Suprapubic skin (tissue), 4 donors: ENCODE results near the gene KIAA1671. TPM values are rescaled to one million over a fixed set of nuclear protein-coding genes. Genes with fewer than 3 reads are reported as not detected.

Source experiments
- DNase-seq, 2 donors: peaks; one replicate each; pipeline ENCODE4 v3.0.0-alpha.2; 2019; ENCODE audit warnings: low spot score in 2 of 2
- H3K27ac ChIP-seq: fragments of 200-600 bp; sonication (generic); one replicate; pipeline ENCODE4 v1.5.1; 2019
- H3K27me3 ChIP-seq: fragments of 200-600 bp; sonication (generic); one replicate; pipeline ENCODE4 v1.5.1; 2019
- H3K36me3 ChIP-seq: fragments of 200-600 bp; sonication (generic); one replicate; pipeline ENCODE4 v1.5.1; 2019
- H3K4me1 ChIP-seq: fragments of 200-600 bp; sonication (generic); one replicate; pipeline ENCODE4 v1.5.1; 2019
- H3K4me3 ChIP-seq: fragments of 200-600 bp; sonication (generic); one replicate; pipeline ENCODE4 v1.5.1; 2019; ENCODE audit warnings: mild to moderate bottlenecking
- H3K9me3 ChIP-seq: fragments of 200-600 bp; sonication (generic); one replicate; pipeline ENCODE4 v1.5.1; 2019
- CTCF ChIP-seq, 2 donors: fragments of 200-600 bp in 1 of 2; fragments of 450-650 bp in 1 of 2; sonication (generic) in 1 of 2; IDR thresholded peaks; one replicate each; pipeline ENCODE4 v1.5.1; 2016 to 2019; ENCODE audit warnings: antibody characterized with exemption in 2 of 2, mild to moderate bottlenecking in 1 of 2, moderate library complexity in 1 of 2
- EP300 ChIP-seq: sonication (generic); formaldehyde crosslinking; IDR thresholded peaks from one replicate; pipeline ENCODE4 v1.6.1; 2017; ENCODE audit warnings: antibody characterized with exemption
- POLR2A ChIP-seq, 2 donors: fragments of 450-650 bp; IDR thresholded peaks; one replicate each; pipeline ENCODE4 v1.6.1; 2017; ENCODE audit warnings: antibody characterized with exemption in 2 of 2, mild to moderate bottlenecking in 2 of 2, moderate library complexity in 2 of 2
- POLR2AphosphoS5 ChIP-seq, 3 donors: sonication (generic); formaldehyde crosslinking; IDR thresholded peaks; one replicate each; pipeline ENCODE4 v1.6.1; 2017; ENCODE audit warnings: antibody characterized with exemption in 3 of 3
- WGBS: methylation state at CpG from one replicate; pipeline ENCODE4 v1.1.5; 2018; 5-methylcytosine and 5-hydroxymethylcytosine counted together
- total RNA-seq, 4 donors: library from RNA; depleted of rRNA; stranded (reverse); fragments of >200 nt; gene quantifications; one replicate each; pipeline ENCODE4 v1.1.0, GENCODE V29; 2016

Gene KIAA1671
- total RNA-seq, 4 donors from 2014 or later, result 74.4 to 116 (median 97.0) TPM

GRCh38 chr22:25062386-25063085, 110.0 kb downstream of the KIAA1671 start:
- Histone ChIP-seq H3K36me3 (no peaks in the 10 kb centered on the region), H3K27ac (no peak overlapping the region), H3K27me3 (no peaks in the 10 kb centered on the region), H3K9me3 (no peaks in the 10 kb centered on the region), H3K4me1 (peaks cover 8% of the 10 kb centered on the region), H3K4me3 (no peak overlapping the region)
- no peak for DNase-seq
- TF ChIP-seq POLR2A (IDR thresholded peaks at IDR 0.05) (no peak), POLR2AphosphoS5 (IDR thresholded peaks at IDR 0.05) (no peak), CTCF (IDR thresholded peaks at IDR 0.05) (no peak), EP300 (no peak)
- 79% methylated on average over 13 of the region's 16 CpGs for whole genome bisulfite sequencing

- H3K27me3 ChIP-seq, result no peaks in the 10 kb centered on the region
- H3K36me3 ChIP-seq, result no peaks in the 10 kb centered on the region
- H3K9me3 ChIP-seq, result no peaks in the 10 kb centered on the region
- no peak overlapping the region for H3K27ac ChIP-seq
- TF ChIP-seq POLR2AphosphoS5 (IDR thresholded peaks at IDR 0.05), result no peak
- no peak for DNase-seq
- no peak overlapping the region for H3K4me3 ChIP-seq
- WGBS, result 82% methylated on average over 16 of the region's 16 CpGs
- H3K4me1 ChIP-seq, result peaks cover 10% of the 10 kb centered on the region
Observed at GRCh38 chr22:25064894-25065560, 112.5 kb downstream of the KIAA1671 start.

GRCh38 chr22:25066861-25067435, 114.4 kb downstream of the KIAA1671 start:
- TF ChIP-seq EP300, result no peak
- no peak for TF ChIP-seq POLR2A (IDR thresholded peaks at IDR 0.05)
- TF ChIP-seq POLR2AphosphoS5 (IDR thresholded peaks at IDR 0.05), result no peak
- no peak for TF ChIP-seq CTCF (IDR thresholded peaks at IDR 0.05)
- Histone ChIP-seq H3K36me3 (no peaks in the 10 kb centered on the region), H3K4me3 (no peak overlapping the region), H3K4me1 (peaks cover 7% of the 10 kb centered on the region), H3K27me3 (no peaks in the 10 kb centered on the region), H3K9me3 (no peaks in the 10 kb centered on the region), H3K27ac (no peak overlapping the region)
- WGBS, result 93% methylated on average over 15 of the region's 15 CpGs
- no peak for DNase-seq

- Histone ChIP-seq H3K4me1 (peaks cover 6% of the 10 kb centered on the region), H3K4me3 (no peak overlapping the region)
Observed at GRCh38 chr22:25067851-25068421, 115.4 kb downstream of the KIAA1671 start.

GRCh38 chr22:25068707-25069106, 116.2 kb downstream of the KIAA1671 start:
- Histone ChIP-seq H3K36me3 (no peaks in the 10 kb centered on the region), H3K4me1 (peaks cover 6% of the 10 kb centered on the region), H3K27me3 (no peaks in the 10 kb centered on the region), H3K9me3 (no peaks in the 10 kb centered on the region), H3K4me3 (no peak overlapping the region), H3K27ac (no peak overlapping the region)
- TF ChIP-seq POLR2AphosphoS5 (IDR thresholded peaks at IDR 0.05) (no peak), POLR2A (IDR thresholded peaks at IDR 0.05) (no peak), EP300 (no peak), CTCF (IDR thresholded peaks at IDR 0.05) (no peak)
- WGBS, result 93% methylated on average over 8 of the region's 9 CpGs
- no peak for DNase-seq

More at GRCh38 chr22:25067851-25068421, 115.4 kb downstream of the KIAA1671 start:
- TF ChIP-seq POLR2A (IDR thresholded peaks at IDR 0.05) (no peak), EP300 (no peak), POLR2AphosphoS5 (IDR thresholded peaks at IDR 0.05) (no peak), CTCF (IDR thresholded peaks at IDR 0.05) (no peak)
- H3K9me3 ChIP-seq, result no peaks in the 10 kb centered on the region
- no peak for DNase-seq
- 83% methylated on average over 16 of the region's 18 CpGs for WGBS
- H3K27ac ChIP-seq, result no peak overlapping the region
- no peaks in the 10 kb centered on the region for H3K27me3 ChIP-seq
- H3K36me3 ChIP-seq, result no peaks in the 10 kb centered on the region
